ENCODE data around the gene NLRP10. TPM values are rescaled to one million over a fixed set of nuclear protein-coding genes. Genes with fewer than 3 reads are reported as not detected.

NLRP10 gene
- total RNA-seq, 2 donors from 2014 or later = 0.14 TPM; not detected in 1

DNA sequence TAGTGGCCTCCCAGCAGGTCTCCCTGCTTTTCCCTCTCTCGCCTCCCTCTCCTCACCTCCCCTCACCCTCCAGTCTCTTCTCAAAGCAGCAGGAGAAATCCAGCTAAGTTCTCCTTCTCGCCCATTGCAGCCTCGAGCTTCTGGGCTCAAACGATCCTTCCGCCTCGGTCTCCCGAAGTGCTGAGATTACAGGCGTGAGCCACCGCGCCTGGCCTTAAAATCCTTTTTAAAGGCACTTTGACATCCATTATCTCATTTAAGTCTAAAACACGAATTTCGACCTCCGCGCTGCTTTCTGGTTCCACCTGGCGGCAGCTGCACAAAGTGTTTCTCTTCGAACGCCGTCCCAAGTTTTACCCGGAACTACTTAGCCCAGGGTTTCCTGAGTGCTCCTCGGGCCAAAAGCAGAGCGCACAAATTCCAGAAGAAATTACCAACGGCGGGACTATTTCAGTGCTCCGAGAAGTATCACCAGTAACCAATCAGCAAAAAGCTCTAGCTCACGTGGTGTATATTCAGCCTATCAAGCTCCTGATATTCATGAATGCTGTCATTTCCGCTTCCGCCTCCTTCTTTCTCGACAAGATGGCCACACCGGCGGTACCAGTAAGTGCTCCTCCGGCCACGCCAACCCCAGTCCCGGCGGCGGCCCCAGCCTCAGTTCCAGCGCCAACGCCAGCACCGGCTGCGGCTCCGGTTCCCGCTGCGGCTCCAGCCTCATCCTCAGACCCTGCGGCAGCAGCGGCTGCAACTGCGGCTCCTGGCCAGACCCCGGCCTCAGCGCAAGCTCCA is 21.7 kb upstream of the NLRP10 start, which contains the start of gene EIF3F:
TSS of gene EIF3F (plus strand) at position 570 of the 792 bp plus-strand sequence. CDS start at position 586, 16 bp downstream.
- Histone ChIP-seq H3K4me3 (peak within 1 kb of the TSS; percentile 83), H3K27me3 (replicated peaks; ENCODE audit: insufficient read depth) (no peaks in the 10 kb centered on the region), H3K9me3 (no peaks in the 10 kb centered on the region), H3K27ac (peak within 1 kb of the TSS; percentile 64 to 71), H3K4me1 (ENCODE audit: control insufficient read depth in 1 of 2, low read depth in 2 of 2) (peaks cover 28 to 37% of the 10 kb centered on the region in 2 donors), H3K36me3 (peaks cover 8% of the 10 kb centered on the region)
- TF ChIP-seq, protein P1, sequence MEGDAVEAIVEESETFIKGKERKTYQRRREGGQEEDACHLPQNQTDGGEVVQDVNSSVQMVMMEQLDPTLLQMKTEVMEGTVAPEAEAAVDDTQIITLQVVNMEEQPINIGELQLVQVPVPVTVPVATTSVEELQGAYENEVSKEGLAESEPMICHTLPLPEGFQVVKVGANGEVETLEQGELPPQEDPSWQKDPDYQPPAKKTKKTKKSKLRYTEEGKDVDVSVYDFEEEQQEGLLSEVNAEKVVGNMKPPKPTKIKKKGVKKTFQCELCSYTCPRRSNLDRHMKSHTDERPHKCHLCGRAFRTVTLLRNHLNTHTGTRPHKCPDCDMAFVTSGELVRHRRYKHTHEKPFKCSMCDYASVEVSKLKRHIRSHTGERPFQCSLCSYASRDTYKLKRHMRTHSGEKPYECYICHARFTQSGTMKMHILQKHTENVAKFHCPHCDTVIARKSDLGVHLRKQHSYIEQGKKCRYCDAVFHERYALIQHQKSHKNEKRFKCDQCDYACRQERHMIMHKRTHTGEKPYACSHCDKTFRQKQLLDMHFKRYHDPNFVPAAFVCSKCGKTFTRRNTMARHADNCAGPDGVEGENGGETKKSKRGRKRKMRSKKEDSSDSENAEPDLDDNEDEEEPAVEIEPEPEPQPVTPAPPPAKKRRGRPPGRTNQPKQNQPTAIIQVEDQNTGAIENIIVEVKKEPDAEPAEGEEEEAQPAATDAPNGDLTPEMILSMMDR (IDR thresholded peaks at IDR 0.05) = peak; percentile 85
- peak; percentile 100 for ATAC-seq (ENCODE audit: insufficient number of reproducible peaks, low FRiP score, low read depth)
- DNase-seq (ENCODE audit: low spot score) = peak; percentile 94

DNA sequence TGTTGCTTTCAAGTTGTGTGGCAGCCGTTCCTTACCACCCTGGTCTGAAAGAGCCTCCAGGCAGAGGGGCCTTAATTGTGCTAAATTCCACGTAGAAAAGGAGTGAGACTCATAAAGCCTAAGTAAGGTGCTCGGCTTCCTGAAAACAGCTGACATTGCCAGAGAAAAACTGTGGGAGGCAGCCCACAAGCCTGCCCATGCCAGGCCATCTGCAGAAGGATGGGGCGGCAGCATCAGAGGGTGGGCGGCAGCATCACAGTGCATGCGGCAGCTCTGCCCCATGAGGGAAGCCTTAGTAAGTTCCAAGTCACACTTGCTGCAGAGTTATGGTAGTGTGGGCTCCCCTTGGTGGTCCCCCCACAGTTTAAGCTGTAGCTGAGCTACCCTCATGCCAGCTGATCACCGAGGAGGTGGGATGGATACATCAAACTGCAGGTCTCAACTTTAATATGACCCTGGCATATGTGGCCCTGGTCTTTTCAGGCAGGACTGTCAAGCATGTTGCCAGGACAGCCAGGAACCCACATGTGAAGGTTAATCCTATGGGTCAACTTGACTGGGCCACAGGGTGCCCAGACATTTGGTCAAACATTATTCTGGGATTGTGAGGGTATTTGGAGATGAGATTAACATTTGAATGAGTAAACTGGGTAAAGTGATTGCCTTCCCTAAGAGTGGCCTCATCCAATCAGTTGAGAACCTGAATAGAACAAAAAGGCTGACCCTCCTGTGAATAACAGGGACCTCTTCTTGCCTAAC is 18.8 kb upstream of the NLRP10 start:
- Histone ChIP-seq H3K27me3 (replicated peaks; ENCODE audit: insufficient read depth) (no peaks in the 10 kb centered on the region), H3K4me3 (no peak overlapping the region), H3K4me1 (ENCODE audit: control insufficient read depth in 1 of 2, low read depth in 2 of 2) (peaks cover 20 to 25% of the 10 kb centered on the region in 2 donors), H3K9me3 (no peaks in the 10 kb centered on the region), H3K27ac (no peak overlapping the region), H3K36me3 (no peaks in the 10 kb centered on the region)
- DNase-seq (ENCODE audit: low spot score) (no peak), ATAC-seq (ENCODE audit: insufficient number of reproducible peaks, low FRiP score, low read depth) (no peak)
- TF ChIP-seq, protein P1 (IDR thresholded peaks at IDR 0.05) = no peak

DNA sequence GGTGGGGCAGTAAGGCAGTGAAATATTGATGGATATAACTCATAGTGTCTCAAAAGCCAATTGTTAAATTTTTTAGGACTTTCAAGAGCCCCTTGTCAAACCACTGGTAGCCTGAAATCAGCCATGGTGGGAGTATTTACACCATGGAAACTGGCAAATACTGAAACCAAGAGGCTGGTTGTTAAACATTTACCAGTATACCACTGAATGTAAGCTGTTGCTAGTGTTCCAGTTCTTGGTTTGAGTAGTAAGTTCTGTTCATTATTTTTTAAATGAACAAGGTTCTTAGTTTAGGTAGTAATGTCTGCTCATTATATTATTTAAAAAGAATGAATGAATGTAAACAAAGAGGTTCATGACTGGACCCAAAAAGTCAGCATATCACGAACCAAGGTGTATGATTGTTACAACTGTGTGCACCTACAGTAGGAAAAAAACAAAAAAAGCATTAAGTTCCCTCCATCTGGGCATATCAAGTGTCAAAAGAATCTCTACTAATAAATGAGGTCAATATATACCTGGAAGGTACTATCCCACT is 17.4 kb upstream of the NLRP10 start:
- Histone ChIP-seq H3K27ac (no peak overlapping the region), H3K27me3 (replicated peaks; ENCODE audit: insufficient read depth) (no peaks in the 10 kb centered on the region), H3K4me1 (ENCODE audit: control insufficient read depth in 1 of 2, low read depth in 2 of 2) (peaks cover 7 to 11% of the 10 kb centered on the region in 2 donors), H3K9me3 (no peaks in the 10 kb centered on the region), H3K36me3 (no peaks in the 10 kb centered on the region), H3K4me3 (no peak overlapping the region)
- TF ChIP-seq, protein P1 (IDR thresholded peaks at IDR 0.05) = no peak
- DNase-seq (ENCODE audit: low spot score) (no peak), ATAC-seq (ENCODE audit: insufficient number of reproducible peaks, low FRiP score, low read depth) (no peak)

DNA sequence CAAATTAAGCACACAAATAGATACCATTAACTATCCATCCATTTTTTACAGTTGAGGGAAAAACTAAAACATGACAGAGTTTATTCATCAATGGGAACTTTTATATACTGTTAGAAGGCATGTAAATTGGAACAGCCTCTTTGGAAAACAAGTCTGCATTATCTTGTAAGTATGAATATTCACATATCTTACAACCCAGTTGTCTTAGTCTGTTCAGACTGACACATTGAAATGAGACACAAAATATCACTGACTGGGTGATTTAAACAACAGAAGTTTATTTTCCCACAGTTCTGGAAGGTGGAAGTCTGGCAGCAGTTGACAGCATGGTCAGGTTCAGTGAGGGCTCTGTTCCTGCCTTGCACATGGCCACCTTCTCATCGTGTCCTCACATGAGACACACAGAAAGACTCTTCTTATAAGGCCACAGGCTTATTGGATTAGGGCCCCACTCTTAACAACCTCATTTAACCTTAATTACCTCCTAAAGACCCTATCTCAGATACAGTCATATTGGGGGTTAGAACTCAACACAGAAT is 16.4 kb upstream of the NLRP10 start:
- no peak for DNase-seq (ENCODE audit: low spot score)
- no peak for ATAC-seq (ENCODE audit: insufficient number of reproducible peaks, low FRiP score, low read depth)
- H3K27me3 ChIP-seq (replicated peaks; ENCODE audit: insufficient read depth) = no peaks in the 10 kb centered on the region

More for the DNA sequence above, 16.4 kb upstream of the NLRP10 start:
- H3K4me1 ChIP-seq (ENCODE audit: control insufficient read depth in 1 of 2, low read depth in 2 of 2) = peaks cover 7 to 10% of the 10 kb centered on the region in 2 donors
- no peak overlapping the region for H3K27ac ChIP-seq
- TF ChIP-seq, protein P1 (IDR thresholded peaks at IDR 0.05) = no peak
- no peaks in the 10 kb centered on the region for H3K36me3 ChIP-seq
- no peaks in the 10 kb centered on the region for H3K9me3 ChIP-seq
- no peak overlapping the region for H3K4me3 ChIP-seq

All from thoracic aorta (tissue), 2 donors.